OCI-LY3 (cell line): ENCODE measurements around the gene AHCYL1.

ENCODE experiments used
- EZH2phosphoT487 ChIP-seq: fragments of 200-600 bp; shearing (Covaris generic); IDR thresholded peaks from 2 replicates; pipeline ENCODE4 v1.6.1; 2018; ENCODE audit warnings: antibody characterized with exemption, mixed run types, low read depth
- TF ChIP-seq, protein P1 (sequence below): fragments of 200-600, 300-600 bp; sonication (generic); IDR thresholded peaks from 2 replicates; pipeline ENCODE4 v1.5.1; 2014; ENCODE audit warnings: antibody characterized with exemption, low read length, low read depth

DNA sequence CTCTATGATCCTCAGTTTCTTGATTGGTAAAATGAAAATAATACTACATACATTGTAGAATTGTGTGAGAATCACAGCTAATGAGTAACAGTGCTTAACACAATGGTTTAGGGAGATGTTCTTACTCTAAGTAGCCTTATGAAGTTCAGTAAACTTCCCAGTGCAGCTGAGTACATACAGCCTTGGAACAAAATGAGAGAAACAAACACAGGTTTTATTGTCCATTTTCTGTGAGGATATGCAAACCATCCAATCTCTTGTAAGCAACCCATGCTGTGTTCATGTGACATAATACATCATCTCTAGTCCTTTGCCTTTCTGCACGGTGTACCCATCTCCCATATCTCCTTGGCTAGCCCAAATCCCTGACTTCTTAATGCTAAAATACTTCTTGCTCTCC is 35.2 kb downstream of the AHCYL1 start:
- TF ChIP-seq, protein P1, sequence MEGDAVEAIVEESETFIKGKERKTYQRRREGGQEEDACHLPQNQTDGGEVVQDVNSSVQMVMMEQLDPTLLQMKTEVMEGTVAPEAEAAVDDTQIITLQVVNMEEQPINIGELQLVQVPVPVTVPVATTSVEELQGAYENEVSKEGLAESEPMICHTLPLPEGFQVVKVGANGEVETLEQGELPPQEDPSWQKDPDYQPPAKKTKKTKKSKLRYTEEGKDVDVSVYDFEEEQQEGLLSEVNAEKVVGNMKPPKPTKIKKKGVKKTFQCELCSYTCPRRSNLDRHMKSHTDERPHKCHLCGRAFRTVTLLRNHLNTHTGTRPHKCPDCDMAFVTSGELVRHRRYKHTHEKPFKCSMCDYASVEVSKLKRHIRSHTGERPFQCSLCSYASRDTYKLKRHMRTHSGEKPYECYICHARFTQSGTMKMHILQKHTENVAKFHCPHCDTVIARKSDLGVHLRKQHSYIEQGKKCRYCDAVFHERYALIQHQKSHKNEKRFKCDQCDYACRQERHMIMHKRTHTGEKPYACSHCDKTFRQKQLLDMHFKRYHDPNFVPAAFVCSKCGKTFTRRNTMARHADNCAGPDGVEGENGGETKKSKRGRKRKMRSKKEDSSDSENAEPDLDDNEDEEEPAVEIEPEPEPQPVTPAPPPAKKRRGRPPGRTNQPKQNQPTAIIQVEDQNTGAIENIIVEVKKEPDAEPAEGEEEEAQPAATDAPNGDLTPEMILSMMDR, result no peak
- no peak for TF ChIP-seq EZH2phosphoT487
